ENCODE results near the gene HNRNPUL2. TPM values are rescaled to one million over a fixed set of nuclear protein-coding genes. Genes with fewer than 3 reads are reported as not detected.

Gene HNRNPUL2
- total RNA-seq, 1 donor from 2014 or later, result 63.6 TPM

- intact Hi-C loops (cut with micrococcal nuclease), result loop anchor here (10.0 kb wide), 1 partner anchor 248 kb away; no protein-coding TSS in a partner anchor
These were observed 54.1 kb downstream of the HNRNPUL2 start for GRCh38 chr11:62673196-62673525.

- intact Hi-C loops (cut with micrococcal nuclease), result loop anchor here (1.0 to 10.0 kb wide), 9 partner anchors 7 to 247 kb away; partner anchors contain the start of genes INTS5, TAF6L, TTC9C and TUT1
These were observed 55.5 kb downstream of the HNRNPUL2 start, which contains the start of the genes LBHD1 and UQCC3 for GRCh38 chr11:62671608-62672389. Gene LBHD1, minus strand, starts transcription at chr11:62672267. Its CDS starts 2,236 bp downstream, at chr11:62670031. Gene UQCC3, plus strand, starts transcription at chr11:62671673. Its CDS starts 73 bp downstream, at chr11:62671746.

- intact Hi-C loops (cut with micrococcal nuclease), result loop anchor here (1.0 to 10.0 kb wide), 7 partner anchors 8 to 246 kb away; partner anchors contain the start of genes INTS5, TAF6L, TUT1 and UBXN1
These were observed 56.0 kb downstream of the HNRNPUL2 start for GRCh38 chr11:62671236-62671607.

GRCh38 chr11:62669420-62670161 lies 57.7 kb downstream of the HNRNPUL2 start:
- intact Hi-C loops (cut with micrococcal nuclease), result loop anchor here (2.0 to 10.0 kb wide), 3 partner anchors 193 to 545 kb away; partner anchors contain the start of gene INCENP

- intact Hi-C loops (cut with micrococcal nuclease), result loop anchor here (10.0 kb wide), 1 partner anchor 543 kb away; the partner anchor contains the start of gene INCENP
These were observed 59.8 kb downstream of the HNRNPUL2 start for GRCh38 chr11:62667460-62667859.

- intact Hi-C loops (cut with micrococcal nuclease), result loop anchor here (10.0 kb wide), 1 partner anchor 542 kb away; the partner anchor contains the start of gene INCENP
These were observed 60.9 kb downstream of the HNRNPUL2 start for GRCh38 chr11:62666259-62666926.

- intact Hi-C loops (cut with micrococcal nuclease), result loop anchor here (1.0 to 10.0 kb wide), 13 partner anchors 12 to 541 kb away; partner anchors contain the start of genes EML3, GANAB, HNRNPUL2 and INCENP
These were observed 61.5 kb downstream of the HNRNPUL2 start for GRCh38 chr11:62665599-62666258.

GRCh38 chr11:62665075-62665598 lies 62.1 kb downstream of the HNRNPUL2 start, which contains the start of the genes C11orf98 and CSKMT:
Gene C11orf98, minus strand, starts transcription at chr11:62665210. Its CDS starts 41 bp downstream, at chr11:62665169.
Gene CSKMT, plus strand, starts transcription at chr11:62665312. Its CDS starts 568 bp downstream, at chr11:62665880.
- intact Hi-C loops (cut with micrococcal nuclease), result loop anchor here (1.0 to 10.0 kb wide), 13 partner anchors 12 to 540 kb away; partner anchors contain the start of genes EML3, GANAB, HNRNPUL2 and INCENP

- intact Hi-C loops (cut with micrococcal nuclease), result loop anchor here (1.0 to 10.0 kb wide), 14 partner anchors 8 to 540 kb away; partner anchors contain the start of genes EML3, GANAB, HNRNPUL2 and INCENP
These were observed 62.7 kb downstream of the HNRNPUL2 start for GRCh38 chr11:62664405-62665074.

Other genes starting within 250 kb of the HNRNPUL2 start
- gene AHNAK, start 180.7 kb downstream of the HNRNPUL2 start, total RNA-seq, result 359 and 362 TPM in 2 replicates
- 1,061 and 1,072 TPM in 2 replicates for gene EEF1G, start 153.6 kb downstream of the HNRNPUL2 start, total RNA-seq
- gene TUT1, start 135.9 kb downstream of the HNRNPUL2 start, total RNA-seq, result 24.2 and 31.3 TPM in 2 replicates
- gene MTA2, start 125.6 kb downstream of the HNRNPUL2 start, total RNA-seq, result 235 and 238 TPM in 2 replicates
- gene EML3, start 114.7 kb downstream of the HNRNPUL2 start, total RNA-seq, result 141 and 150 TPM in 2 replicates
- 1.1 and 2.7 TPM in 2 replicates for gene ROM1, start 114.2 kb downstream of the HNRNPUL2 start, total RNA-seq
- gene B3GAT3, start 105.5 kb downstream of the HNRNPUL2 start, total RNA-seq, result 70.6 and 77.1 TPM in 2 replicates
- gene GANAB, start 80.8 kb downstream of the HNRNPUL2 start, total RNA-seq, result 285 and 289 TPM in 2 replicates
- 31.4 and 32.3 TPM in 2 replicates for gene INTS5, start 74.2 kb downstream of the HNRNPUL2 start, total RNA-seq
- 110 and 112 TPM in 2 replicates for gene C11orf98, start 62.2 kb downstream of the HNRNPUL2 start, total RNA-seq
- gene CSKMT, start 62.1 kb downstream of the HNRNPUL2 start, total RNA-seq, result 26.4 and 26.7 TPM in 2 replicates
- gene UQCC3, start 55.8 kb downstream of the HNRNPUL2 start, total RNA-seq, result 7.8 and 8.0 TPM in 2 replicates
- gene LBHD1, start 55.2 kb downstream of the HNRNPUL2 start, total RNA-seq, result 18.3 and 20.9 TPM in 2 replicates
- 126 and 127 TPM in 2 replicates for gene UBXN1, start 48.4 kb downstream of the HNRNPUL2 start, total RNA-seq
- gene LRRN4CL, start 37.9 kb downstream of the HNRNPUL2 start, total RNA-seq, result 0.17 and 0.20 TPM in 2 replicates
- gene BSCL2, start 20.0 kb downstream of the HNRNPUL2 start, total RNA-seq, result 34.4 and 35.0 TPM in 2 replicates
- gene GNG3, start 19.8 kb downstream of the HNRNPUL2 start, total RNA-seq, result not detected in 2 replicates
- gene TTC9C, start 1.0 kb upstream of the HNRNPUL2 start, total RNA-seq, result 49.8 and 51.5 TPM in 2 replicates
- 13.8 and 14.0 TPM in 2 replicates for gene ZBTB3, start 26.7 kb upstream of the HNRNPUL2 start, total RNA-seq
- gene POLR2G, start 34.1 kb upstream of the HNRNPUL2 start, total RNA-seq, result 108 and 112 TPM in 2 replicates
- 22.2 and 23.8 TPM in 2 replicates for gene TAF6L, start 43.9 kb upstream of the HNRNPUL2 start, total RNA-seq
- gene TMEM179B, start 59.9 kb upstream of the HNRNPUL2 start, total RNA-seq, result 48.8 and 53.1 TPM in 2 replicates
- 17.6 and 18.4 TPM in 2 replicates for gene TMEM223, start 64.5 kb upstream of the HNRNPUL2 start, total RNA-seq
- gene NXF1, start 78.0 kb upstream of the HNRNPUL2 start, total RNA-seq, result 97.3 and 97.4 TPM in 2 replicates
- gene STX5, start 104.6 kb upstream of the HNRNPUL2 start, total RNA-seq, result 45.9 and 50.5 TPM in 2 replicates
- gene TEX54, start 105.4 kb upstream of the HNRNPUL2 start, total RNA-seq, result not detected in 2 replicates
- gene WDR74, start 112.1 kb upstream of the HNRNPUL2 start, total RNA-seq, result 81.3 and 82.3 TPM in 2 replicates
- gene SLC3A2, start 153.4 kb upstream of the HNRNPUL2 start, total RNA-seq, result 202 and 204 TPM in 2 replicates
- gene CHRM1, start 193.9 kb upstream of the HNRNPUL2 start, total RNA-seq, result not detected in 2 replicates